Thymus (tissue), 11 donors: Measurements from ENCODE around the gene RGS16. TPM values are rescaled to one million over a fixed set of nuclear protein-coding genes. Genes with fewer than 3 reads are reported as not detected.

Experiments used
- DNase-seq, 9 donors: peaks; one replicate each; pipeline ENCODE4 v3.0.0-alpha.2; 2013; ENCODE audit warnings: low spot score in 9 of 9, low read depth in 6 of 9, missing footprints in 1 of 9
- H3K27ac ChIP-seq, 2 donors: one replicate each; pipeline ENCODE4 v1.5.1; 2013; ENCODE audit warnings: control low read depth in 1 of 2, low read depth in 1 of 2, low read length in 1 of 2, mild to moderate bottlenecking in 1 of 2, moderate library complexity in 1 of 2
- H3K27me3 ChIP-seq, 2 donors: one replicate each; pipeline ENCODE4 v1.5.1; 2013; ENCODE audit warnings: low read length in 1 of 2; ENCODE audit not compliant: control insufficient read depth in 2 of 2, insufficient read depth in 1 of 2
- H3K36me3 ChIP-seq, 2 donors: one replicate each; pipeline ENCODE4 v1.5.1; 2013; ENCODE audit warnings: low read length in 1 of 2, mild to moderate bottlenecking in 1 of 2, moderate library complexity in 1 of 2; ENCODE audit not compliant: control insufficient read depth in 2 of 2, insufficient read depth in 2 of 2
- H3K4me1 ChIP-seq, 2 donors: one replicate each; pipeline ENCODE4 v1.5.1; 2013; ENCODE audit warnings: low read length in 2 of 2; ENCODE audit not compliant: control insufficient read depth in 2 of 2, insufficient read depth in 2 of 2
- H3K4me3 ChIP-seq, 2 donors: one replicate each; pipeline ENCODE4 v1.5.1; 2013; ENCODE audit warnings: low read length in 2 of 2, control low read depth in 1 of 2, mild to moderate bottlenecking in 1 of 2
- H3K9me3 ChIP-seq, 2 donors: one replicate each; pipeline ENCODE4 v1.5.1; 2013; ENCODE audit warnings: low read length in 1 of 2, mild to moderate bottlenecking in 1 of 2; ENCODE audit not compliant: control insufficient read depth in 2 of 2, insufficient read depth in 1 of 2
- WGBS: extraction: QIAGEN DNeasy Blood & Tissue Kit; methylation state at CpG from one replicate; pipeline ENCODE4 v1.1.7; 2013; 5-methylcytosine and 5-hydroxymethylcytosine counted together
- polyA plus RNA-seq: library from polyadenylated mRNA; stranded (reverse); fragments of 200-250 nt; gene quantifications from one replicate; pipeline ENCODE4 v1.2.3, GENCODE V29; 2013
- total RNA-seq: library from RNA; stranded (reverse); fragments of 120-200 nt; gene quantifications from one replicate; pipeline ENCODE4 v1.2.4, GENCODE V29; 2013
- donor health status: healthy.

RGS16 gene
- total and polyA plus RNA-seq, 2 donors: 5.0 to 8.3 TPM

GRCh38 chr1:182584746-182585145 is 19.4 kb downstream of the RGS16 start:
- WGBS: 98% methylated on average over 4 of the region's 4 CpGs
- Histone ChIP-seq H3K9me3 (no peaks in the 10 kb centered on the region), H3K4me1 (peaks cover 6% of the 10 kb centered on the region in 2 donors), H3K27ac (no peak overlapping the region), H3K4me3 (no peak overlapping the region), H3K36me3 (peaks cover 17 to 18% of the 10 kb centered on the region in 2 donors), H3K27me3 (no peaks in the 10 kb centered on the region)
- DNase-seq: no peak

DNA sequence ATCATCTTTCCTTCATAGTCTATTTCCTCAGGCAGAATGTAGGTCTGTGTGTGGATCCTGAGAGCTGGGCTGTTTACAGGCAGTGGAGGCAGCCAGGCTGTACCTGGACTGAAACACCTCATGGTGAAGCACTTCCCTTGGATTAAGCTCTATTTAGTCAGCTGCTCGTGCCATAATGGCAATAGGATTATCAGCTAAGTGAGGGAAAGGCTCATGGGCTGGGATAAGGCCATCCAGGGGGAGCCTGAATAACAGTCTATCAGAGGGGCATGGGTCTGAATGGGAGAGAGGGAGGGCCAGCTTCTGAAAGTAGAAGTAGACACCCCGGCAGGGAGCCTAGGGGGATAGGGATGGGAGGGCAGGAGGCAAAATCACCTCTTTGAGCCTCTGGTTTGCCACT is 23.5 kb downstream of the RGS16 start:
- 95% methylated on average over 2 of the region's 2 CpGs for WGBS
- DNase-seq: no peak
- peaks cover 30 to 33% of the 10 kb centered on the region in 2 donors for H3K36me3 ChIP-seq

GRCh38 chr1:182575540-182576149 is 28.5 kb downstream of the RGS16 start:
- Histone ChIP-seq H3K36me3 (peaks cover 40 to 41% of the 10 kb centered on the region in 2 donors), H3K4me3 (no peak overlapping the region), H3K27me3 (no peaks in the 10 kb centered on the region), H3K9me3 (no peaks in the 10 kb centered on the region), H3K27ac (no peak overlapping the region), H3K4me1 (no peaks in the 10 kb centered on the region)
- no peak for DNase-seq
- WGBS: 97% methylated on average over 3 of the region's 3 CpGs

More for the DNA sequence above, 23.5 kb downstream of the RGS16 start:
- peaks cover 0 to 6% of the 10 kb centered on the region in 2 donors for H3K4me1 ChIP-seq
- no peak overlapping the region for H3K27ac ChIP-seq
- no peak overlapping the region for H3K4me3 ChIP-seq
- H3K9me3 ChIP-seq: no peaks in the 10 kb centered on the region
- H3K27me3 ChIP-seq: no peaks in the 10 kb centered on the region

DNA sequence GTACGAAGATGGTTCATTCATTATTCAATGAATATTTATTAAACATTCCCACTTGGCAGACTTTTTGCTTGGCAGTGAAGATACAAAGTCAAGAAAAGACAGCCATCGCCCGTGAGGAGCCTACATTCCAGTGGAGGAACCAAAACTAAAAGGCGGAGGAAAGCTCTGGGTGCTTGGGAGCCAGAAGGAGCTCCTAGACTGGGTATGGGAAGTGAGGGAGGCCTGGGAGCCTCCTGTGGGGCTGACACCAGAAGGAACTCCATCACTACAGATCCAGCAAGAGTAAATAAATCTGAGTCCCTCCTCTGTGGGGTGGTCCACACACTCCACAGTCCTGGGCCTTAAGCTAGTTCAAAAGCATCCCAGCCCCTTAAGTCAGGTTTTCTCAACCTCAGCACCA is 30.0 kb downstream of the RGS16 start:
- DNase-seq: no peak
- Histone ChIP-seq H3K4me3 (no peak overlapping the region), H3K36me3 (peaks cover 26 to 27% of the 10 kb centered on the region in 2 donors), H3K4me1 (no peaks in the 10 kb centered on the region), H3K9me3 (no peaks in the 10 kb centered on the region), H3K27ac (no peak overlapping the region), H3K27me3 (no peaks in the 10 kb centered on the region)
- 98% methylated on average over 4 of the region's 4 CpGs for WGBS

- 78% methylated on average over 2 of the region's 2 CpGs for WGBS
- H3K36me3 ChIP-seq: peaks cover 14 to 20% of the 10 kb centered on the region in 2 donors
- no peaks in the 10 kb centered on the region for H3K4me1 ChIP-seq
- H3K27ac ChIP-seq: no peak overlapping the region
- H3K9me3 ChIP-seq: no peaks in the 10 kb centered on the region
- H3K27me3 ChIP-seq: no peaks in the 10 kb centered on the region
- no peak for DNase-seq
- no peak overlapping the region for H3K4me3 ChIP-seq
Observed at GRCh38 chr1:182570611-182570970, 33.6 kb downstream of the RGS16 start.

- H3K27me3 ChIP-seq: no peaks in the 10 kb centered on the region
- WGBS: 98% methylated on average over 6 of the region's 6 CpGs
- no peak overlapping the region for H3K27ac ChIP-seq
- H3K36me3 ChIP-seq: peaks cover 9 to 14% of the 10 kb centered on the region in 2 donors
- H3K4me1 ChIP-seq: no peaks in the 10 kb centered on the region
- no peak overlapping the region for H3K4me3 ChIP-seq
- no peak for DNase-seq
- no peaks in the 10 kb centered on the region for H3K9me3 ChIP-seq
Observed at GRCh38 chr1:182569939-182570610, 34.1 kb downstream of the RGS16 start.

- Histone ChIP-seq H3K27ac (no peak overlapping the region), H3K27me3 (no peaks in the 10 kb centered on the region), H3K9me3 (no peaks in the 10 kb centered on the region), H3K4me3 (no peak overlapping the region), H3K36me3 (peaks cover 0 to 5% of the 10 kb centered on the region in 2 donors), H3K4me1 (no peaks in the 10 kb centered on the region)
- DNase-seq: no peak
- WGBS: 79% methylated on average over 3 of the region's 3 CpGs
Observed at GRCh38 chr1:182568647-182569284, 35.4 kb downstream of the RGS16 start.

GRCh38 chr1:182567629-182568028 is 36.6 kb downstream of the RGS16 start:
- no peak overlapping the region for H3K4me3 ChIP-seq
- no peaks in the 10 kb centered on the region for H3K9me3 ChIP-seq
- no peaks in the 10 kb centered on the region for H3K4me1 ChIP-seq
- no peak overlapping the region for H3K27ac ChIP-seq
- H3K36me3 ChIP-seq: no peaks in the 10 kb centered on the region
- H3K27me3 ChIP-seq: no peaks in the 10 kb centered on the region
- DNase-seq: no peak
- 98% methylated on average over 5 of the region's 5 CpGs for WGBS

DNA sequence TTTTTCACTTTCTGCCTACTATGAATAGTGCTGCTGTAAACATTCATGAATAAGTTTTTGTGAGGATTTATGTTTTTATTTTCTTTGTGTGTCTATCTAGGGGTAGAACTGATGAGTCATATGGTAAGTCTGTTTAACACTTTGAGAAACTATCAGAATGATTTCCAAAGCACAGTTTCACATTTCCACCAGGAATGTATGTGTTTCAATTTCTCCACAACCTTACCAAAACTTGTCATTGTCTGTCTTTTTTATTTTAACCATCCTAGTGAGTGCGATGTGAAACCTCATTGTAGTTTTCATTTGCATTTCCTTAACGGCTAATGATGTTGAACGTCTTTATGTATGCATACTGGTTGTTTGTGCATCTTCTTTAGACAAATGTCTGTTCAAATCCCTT is 38.7 kb downstream of the RGS16 start:
- H3K4me3 ChIP-seq: no peak overlapping the region
- DNase-seq: no peak
- 76% methylated on average over 3 of the region's 3 CpGs for WGBS
- H3K4me1 ChIP-seq: no peaks in the 10 kb centered on the region
- H3K27me3 ChIP-seq: no peaks in the 10 kb centered on the region
- H3K9me3 ChIP-seq: no peaks in the 10 kb centered on the region
- H3K27ac ChIP-seq: no peak overlapping the region
- H3K36me3 ChIP-seq: no peaks in the 10 kb centered on the region
